Ammon's horn (tissue), 1 donor: Measurements from ENCODE around the gene NPPA.
"Not testable (repeated sequence)": the region's sequence is repeated elsewhere in the genome, so short reads cannot be mapped to it uniquely, and the experiment has no call there.

Source experiments
- DNase-seq: peaks from one replicate; pipeline ENCODE4 v3.0.0-alpha.2; 2016; ENCODE audit warnings: low spot score

The NPPA gene

GRCh38 chr1:11807133-11807532 lies 40.5 kb downstream of the NPPA start:
- no peak for DNase-seq

- peak; percentile 48 for DNase-seq
These were observed 41.2 kb downstream of the NPPA start for GRCh38 chr1:11806307-11806936.

DNA sequence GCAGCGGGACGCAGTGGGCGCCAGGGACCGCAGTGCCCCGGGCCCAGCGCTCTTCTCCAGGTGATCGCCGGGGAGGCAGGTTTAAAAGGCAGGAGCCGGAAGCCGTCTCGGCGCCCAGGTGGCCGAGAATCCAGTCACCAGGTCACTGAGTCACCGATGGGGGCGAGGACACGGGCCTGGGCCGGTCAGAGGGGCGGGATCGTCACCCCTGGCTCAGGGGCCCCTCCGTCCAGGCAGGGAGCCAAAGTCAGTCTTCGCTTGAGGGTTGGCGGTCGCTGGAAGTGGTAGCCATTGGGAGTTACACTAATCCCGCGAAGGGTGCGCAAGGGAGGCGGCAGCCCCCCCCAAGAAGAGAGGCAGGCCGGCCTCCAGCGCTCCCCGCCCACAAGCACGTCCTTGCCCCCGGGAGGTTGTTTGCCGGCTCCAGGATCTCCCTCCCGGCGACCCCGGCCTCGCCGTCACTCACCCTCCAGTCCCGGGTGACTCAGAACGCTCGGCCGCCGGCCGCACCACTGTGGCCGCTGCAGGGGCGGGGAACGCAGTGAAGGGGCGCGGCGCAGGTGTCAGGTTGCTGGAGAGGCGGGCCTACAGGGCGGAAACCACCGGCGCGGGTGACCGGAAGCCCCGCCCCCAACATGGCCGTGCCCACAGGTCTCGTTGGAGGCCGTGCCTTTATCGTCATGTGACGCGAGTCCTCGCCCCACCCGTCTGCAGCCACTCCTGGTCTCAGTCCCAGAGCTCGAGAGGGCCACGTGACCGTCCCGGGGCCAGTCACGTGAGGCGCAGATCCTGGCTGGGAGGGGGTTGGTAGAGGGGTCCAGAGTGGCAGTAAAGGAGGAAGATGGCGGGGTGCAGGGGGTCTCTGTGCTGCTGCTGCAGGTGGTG lies 41.9 kb downstream of the NPPA start, which contains the start of the genes CLCN6 and MTHFR:
Gene CLCN6 (plus strand): TSS at position 770 of the 885 bp plus-strand sequence. CDS start 72 bp downstream, at position 842.
Gene MTHFR (minus strand): TSS at position 543 of the 885 bp plus-strand sequence. CDS start 2,848 bp downstream, outside the sequence.
- DNase-seq: peak; percentile 99

- no peak for DNase-seq
These were observed 42.7 kb downstream of the NPPA start for GRCh38 chr1:11804666-11805421.

GRCh38 chr1:11803924-11804665 lies 43.5 kb downstream of the NPPA start:
- DNase-seq: not testable (repeated sequence)

- peak; percentile 86 for DNase-seq
These were observed 44.4 kb downstream of the NPPA start for GRCh38 chr1:11802973-11803885.

GRCh38 chr1:11802616-11802972 lies 45.0 kb downstream of the NPPA start:
- DNase-seq: no peak

DNA sequence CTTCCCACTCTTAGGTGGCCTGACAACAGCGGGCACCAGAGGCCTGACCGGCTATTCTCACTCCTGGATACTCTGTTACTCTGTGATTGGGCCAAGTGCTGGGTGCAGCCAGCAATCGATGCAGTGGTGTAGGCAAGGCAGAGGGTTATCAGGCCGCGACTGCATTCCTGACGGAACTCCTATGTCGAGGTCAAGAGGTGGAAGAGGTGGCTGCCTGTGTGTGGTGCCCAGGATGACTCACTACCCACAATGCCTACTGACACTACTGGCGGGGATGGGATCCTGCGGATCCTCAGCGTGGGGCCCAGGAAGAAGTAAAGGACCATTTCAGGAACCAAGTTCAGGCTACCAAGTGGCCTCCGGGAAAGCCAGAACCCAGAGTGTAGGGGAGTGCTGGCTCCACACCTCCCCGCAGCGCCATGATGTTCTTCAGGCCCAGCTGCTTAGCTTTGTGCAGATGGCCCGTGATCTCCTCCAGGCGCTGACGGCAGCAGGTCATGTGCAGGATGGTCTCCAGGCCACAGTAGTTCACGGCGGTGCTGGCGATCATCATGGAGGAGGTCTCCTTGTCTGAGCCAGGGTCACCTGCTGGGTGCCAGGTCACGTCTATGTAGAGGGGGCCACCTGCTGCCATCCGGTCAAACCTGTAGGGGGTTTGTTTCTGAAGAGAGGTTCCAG lies 46.7 kb downstream of the NPPA start:
- DNase-seq: no peak

DNA sequence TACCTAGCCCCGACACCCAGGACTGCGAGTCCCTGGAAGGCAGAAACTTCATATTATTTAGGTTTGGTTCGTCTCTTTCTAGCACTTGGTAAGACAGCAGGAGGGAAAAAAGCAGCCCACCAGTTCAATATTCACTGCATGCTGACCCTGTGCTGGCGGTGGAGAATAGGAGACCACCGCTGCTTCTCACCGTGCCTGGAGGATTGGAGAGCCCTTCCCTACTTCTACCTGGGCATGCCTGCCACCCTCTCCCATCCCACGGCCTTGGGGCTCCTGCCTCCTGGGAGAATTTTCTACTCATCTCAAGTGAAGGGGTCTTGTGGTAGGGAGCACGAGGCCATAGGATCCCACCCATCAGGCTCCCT lies 47.2 kb downstream of the NPPA start:
- DNase-seq: no peak

- no peak for DNase-seq
These were observed 47.7 kb downstream of the NPPA start for GRCh38 chr1:11799896-11800295.

DNA sequence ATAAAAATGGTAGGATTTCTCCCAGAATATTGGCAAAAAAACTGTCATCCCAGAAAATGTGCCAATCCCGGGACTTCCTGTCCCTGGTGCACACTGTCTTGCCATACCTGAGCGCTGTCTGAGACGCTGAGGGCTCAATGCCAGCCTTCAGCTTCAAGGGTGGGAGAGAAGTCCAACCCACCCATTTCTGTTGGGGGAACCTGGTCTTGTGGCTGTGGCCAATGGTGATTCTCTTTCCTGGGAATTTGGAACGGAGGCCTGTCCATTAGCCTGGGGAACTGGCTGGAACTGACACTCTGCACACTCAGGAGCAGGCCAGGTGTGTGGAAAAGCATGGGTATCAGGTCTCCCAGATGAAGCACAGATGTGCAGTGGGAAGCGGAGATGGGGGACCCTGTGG lies 48.5 kb downstream of the NPPA start:
- DNase-seq: no peak

DNA sequence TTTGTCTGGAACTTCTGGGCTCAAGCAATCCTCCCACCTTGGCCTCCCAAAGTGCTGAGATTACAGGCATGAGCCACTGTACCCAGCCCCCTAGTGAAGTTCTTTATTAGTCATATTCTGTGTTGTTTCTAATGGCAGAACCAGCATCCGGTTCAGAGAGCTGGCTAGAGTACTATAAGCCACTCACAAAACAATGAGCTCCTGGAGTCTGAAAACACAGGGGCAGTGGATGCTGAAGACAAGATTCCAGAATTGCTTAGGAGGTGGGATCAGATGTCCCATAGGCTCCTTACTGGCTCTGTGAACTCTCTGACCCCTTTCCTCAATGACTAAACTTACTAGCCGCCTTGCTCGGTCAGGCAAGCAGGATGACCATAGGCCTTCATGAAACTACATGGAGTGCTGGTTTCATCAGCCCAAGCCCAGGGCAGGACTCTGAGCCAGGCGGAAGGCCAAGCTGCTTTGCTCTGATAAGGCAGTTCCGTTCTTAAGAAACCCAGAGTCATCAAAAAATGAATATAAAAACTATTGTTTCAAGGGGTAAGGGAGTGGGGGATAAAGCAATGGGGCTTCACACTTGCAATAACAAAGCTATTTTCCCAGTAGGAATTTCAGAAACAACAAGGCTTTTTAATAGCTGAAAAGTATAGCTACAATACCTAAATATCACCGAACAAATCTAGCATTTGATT lies 49.9 kb downstream of the NPPA start:
- no peak for DNase-seq

DNA sequence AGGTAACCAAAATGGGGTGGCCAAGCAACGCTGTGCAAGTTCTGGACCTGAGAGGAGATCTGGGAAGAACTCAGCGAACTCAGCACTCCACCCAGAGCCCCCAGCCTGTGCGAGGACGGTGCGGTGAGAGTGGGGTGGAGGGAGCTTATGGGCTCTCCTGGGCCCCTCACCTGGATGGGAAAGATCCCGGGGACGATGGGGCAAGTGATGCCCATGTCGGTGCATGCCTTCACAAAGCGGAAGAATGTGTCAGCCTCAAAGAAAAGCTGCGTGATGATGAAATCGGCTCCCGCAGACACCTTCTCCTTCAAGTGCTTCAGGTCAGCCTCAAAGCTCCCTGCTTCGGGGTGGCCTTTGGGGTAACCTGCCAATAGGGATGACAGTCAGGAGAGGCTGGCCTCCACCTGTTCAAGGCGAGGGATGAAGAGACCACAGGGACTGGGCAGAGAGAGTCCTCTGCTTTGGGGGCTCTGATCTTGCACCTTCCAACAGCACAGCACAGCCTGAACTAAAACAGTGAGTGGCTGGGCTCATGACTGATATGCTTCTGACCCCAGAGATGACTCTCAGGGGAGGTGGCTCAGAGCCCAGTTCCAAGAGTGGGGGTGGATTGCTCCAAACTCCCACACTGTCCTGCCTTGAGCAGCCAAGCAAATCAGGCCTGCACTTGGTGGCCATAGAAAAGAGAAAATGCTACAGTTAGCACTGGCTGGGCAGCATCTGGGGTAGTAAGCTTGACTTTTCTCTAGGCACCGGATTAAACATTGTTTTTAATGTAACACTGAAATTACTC lies 51.4 kb downstream of the NPPA start:
- DNase-seq: no peak
